Epithelial cell of esophagus (primary cell): Measurements from ENCODE around the gene GPRIN3.
A peak's percentile ranks its signal among the peaks of the same experiment; 100 is the strongest.

Experiments used
- DNase-seq: peaks from one replicate; pipeline ENCODE4 v3.0.0; 2010; ENCODE audit warnings: low read depth
- H3K4me3 ChIP-seq: 2 replicates; pipeline ENCODE4 v1.5.1; 2011; ENCODE audit warnings: mild to moderate bottlenecking, low read length, control low read depth
- TF ChIP-seq, protein P1 (sequence below): IDR thresholded peaks from 2 replicates; pipeline ENCODE4 v1.5.1; 2011; ENCODE audit warnings: low read depth, mild to moderate bottlenecking, low read length, control low read depth, inconsistent platforms; ENCODE audit not compliant: insufficient read depth; ENCODE audit errors: missing control alignments

The GPRIN3 gene

DNA sequence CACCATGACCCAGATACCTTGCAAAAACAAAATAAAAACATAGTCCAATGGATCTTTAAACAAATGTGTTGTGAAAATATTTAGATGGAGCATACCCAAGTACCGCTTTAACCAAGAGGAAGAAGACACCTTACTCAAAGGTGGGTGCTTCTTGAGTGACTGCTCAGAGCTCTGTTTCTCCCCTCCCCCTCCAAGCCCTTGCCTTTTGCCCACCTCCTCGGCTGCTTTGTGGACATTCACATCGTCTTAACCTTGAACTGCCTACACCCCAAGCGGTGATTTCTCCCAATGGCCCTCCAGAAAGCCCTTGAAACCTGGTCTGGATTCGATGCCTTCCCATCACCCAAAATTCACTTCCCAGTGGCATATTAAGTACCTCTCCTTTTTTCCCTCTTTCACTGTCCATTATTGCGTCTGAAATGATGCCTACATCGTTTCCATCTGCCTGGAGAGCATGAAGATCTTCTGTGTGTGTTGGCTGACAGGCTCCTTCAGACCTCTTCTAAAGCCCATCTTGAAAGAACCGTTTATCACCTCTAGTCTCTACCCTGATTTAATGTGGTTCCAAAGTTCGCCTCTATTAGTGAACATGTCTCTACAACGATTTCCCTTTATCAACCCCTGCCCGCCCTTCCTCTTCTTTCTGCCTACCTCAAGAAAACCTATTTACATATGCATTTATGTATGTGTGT lies 968 bp downstream of the GPRIN3 start:
- H3K4me3 ChIP-seq, result no peak overlapping the region
- DNase-seq, result no peak
- TF ChIP-seq, protein P1, sequence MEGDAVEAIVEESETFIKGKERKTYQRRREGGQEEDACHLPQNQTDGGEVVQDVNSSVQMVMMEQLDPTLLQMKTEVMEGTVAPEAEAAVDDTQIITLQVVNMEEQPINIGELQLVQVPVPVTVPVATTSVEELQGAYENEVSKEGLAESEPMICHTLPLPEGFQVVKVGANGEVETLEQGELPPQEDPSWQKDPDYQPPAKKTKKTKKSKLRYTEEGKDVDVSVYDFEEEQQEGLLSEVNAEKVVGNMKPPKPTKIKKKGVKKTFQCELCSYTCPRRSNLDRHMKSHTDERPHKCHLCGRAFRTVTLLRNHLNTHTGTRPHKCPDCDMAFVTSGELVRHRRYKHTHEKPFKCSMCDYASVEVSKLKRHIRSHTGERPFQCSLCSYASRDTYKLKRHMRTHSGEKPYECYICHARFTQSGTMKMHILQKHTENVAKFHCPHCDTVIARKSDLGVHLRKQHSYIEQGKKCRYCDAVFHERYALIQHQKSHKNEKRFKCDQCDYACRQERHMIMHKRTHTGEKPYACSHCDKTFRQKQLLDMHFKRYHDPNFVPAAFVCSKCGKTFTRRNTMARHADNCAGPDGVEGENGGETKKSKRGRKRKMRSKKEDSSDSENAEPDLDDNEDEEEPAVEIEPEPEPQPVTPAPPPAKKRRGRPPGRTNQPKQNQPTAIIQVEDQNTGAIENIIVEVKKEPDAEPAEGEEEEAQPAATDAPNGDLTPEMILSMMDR, result no peak

DNA sequence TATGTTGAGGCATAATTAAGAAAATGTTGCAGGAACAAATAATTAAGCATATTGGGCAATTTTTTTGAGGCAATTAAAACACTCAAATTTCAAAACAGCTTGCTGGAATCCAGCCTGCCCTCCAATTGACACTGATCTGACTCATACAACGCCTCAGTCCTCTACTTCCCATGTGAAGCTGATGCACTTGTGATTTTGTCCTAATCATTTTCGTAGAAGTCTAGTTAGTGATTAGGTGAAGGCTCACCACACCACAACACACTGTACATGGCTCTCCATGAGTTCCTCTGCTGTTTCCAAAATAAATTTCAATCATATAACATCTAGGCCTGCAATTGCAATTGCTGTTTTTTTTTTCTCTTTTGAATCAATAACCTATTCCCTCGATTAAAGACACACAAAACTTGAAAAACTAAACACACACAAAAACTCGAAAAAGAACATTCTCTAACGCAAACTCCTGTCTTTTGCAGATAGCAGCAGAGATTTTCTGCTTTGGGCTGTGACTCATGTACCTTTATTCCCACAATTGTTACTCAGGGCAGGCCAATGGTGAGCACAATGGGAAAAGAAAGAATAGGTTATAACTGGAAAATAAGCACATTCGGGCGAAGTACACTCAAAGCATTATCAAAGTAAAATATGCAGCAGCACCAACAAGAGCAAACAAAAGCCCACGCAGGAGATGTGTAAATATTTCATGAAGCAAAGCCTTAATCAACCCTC lies 1.7 kb downstream of the GPRIN3 start:
- peak; percentile 58 for DNase-seq
- no peak overlapping the region for H3K4me3 ChIP-seq
- TF ChIP-seq, protein P1, result no peak

DNA sequence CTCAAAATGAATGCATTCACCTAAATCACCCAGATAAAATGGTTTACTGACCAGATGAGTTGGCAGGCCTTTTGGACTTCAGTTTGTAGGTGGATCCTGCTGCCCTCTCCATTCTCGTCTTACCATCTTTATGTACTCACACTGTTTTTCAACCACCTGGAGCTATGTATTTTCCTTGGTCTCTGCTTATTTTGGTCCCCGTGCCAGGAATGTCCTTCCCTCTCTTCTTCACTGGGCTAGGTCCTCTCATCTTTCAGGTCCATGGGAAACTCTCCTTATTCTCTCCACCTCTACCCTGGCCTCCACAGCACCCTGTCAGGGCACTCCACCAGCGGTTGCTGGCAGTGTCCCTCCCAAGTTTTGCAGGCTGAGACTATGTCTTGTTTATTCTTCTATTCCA lies 2.6 kb downstream of the GPRIN3 start:
- DNase-seq, result no peak
- no peak overlapping the region for H3K4me3 ChIP-seq
- TF ChIP-seq, protein P1, result no peak

DNA sequence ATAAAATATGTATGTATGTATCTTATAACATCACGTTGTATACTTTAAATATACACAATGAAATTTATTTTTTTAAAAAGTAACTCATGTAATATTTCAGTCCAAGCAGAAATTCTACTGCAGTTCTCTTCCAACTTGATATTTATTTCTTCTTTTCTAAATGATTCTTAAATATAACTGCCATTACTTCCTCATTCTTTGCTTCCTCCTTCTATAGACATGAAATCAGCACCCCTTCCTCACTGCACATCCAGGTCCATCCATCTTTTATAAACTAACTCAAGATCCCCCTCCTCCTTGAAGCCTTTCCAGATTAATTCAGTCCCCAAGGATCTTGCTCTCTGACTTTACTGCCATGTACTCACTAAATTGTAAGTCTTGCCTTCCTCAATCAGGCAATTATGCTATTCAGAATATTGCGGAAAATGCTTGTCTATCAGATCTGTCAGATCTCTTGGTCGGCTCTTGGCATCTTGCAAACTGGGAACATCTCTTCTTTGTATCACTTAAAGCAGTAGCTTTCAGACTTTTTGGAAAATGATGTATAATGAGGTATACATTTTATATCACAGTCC lies 3.7 kb downstream of the GPRIN3 start:
- DNase-seq, result no peak
- TF ChIP-seq, protein P1, result no peak
- H3K4me3 ChIP-seq, result no peak overlapping the region

DNA sequence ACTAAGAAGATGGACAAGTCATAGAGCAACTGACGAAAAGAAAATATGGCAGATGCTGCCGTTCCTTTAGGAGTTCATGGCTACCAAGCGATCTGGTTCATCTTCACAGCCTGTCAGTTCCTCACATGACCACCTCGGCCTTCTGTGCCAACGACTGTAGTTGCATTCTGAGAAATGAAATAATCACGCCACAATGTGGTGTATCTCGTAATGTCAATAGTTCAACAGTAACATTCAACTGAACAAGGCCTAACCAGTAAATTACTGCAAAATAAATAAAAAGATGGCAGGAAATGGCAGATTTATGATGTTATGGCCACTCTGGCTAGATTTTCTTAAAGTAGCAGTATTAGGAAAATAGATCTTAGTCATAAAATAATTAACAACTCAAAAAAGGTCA lies 4.4 kb downstream of the GPRIN3 start:
- no peak for DNase-seq
- TF ChIP-seq, protein P1, result no peak
- no peak overlapping the region for H3K4me3 ChIP-seq

DNA sequence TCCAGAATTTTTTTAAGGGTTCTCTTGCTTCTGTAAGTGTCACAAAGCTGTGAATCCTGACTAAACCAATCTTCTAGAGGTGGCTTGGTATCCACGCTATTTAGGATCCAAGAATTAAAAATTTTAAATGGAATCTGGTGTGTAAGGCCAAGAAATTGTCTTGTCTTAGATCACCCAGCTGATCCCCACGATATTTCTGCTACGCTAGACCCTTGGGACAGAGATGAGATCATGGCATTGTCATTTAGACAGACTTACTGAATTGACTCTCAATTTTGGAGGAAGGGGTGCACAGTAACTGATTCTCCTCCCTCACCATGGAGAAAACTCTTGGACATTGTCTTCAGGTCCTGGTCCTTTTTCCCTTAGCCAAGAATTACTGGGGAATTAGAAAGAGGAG lies 5.7 kb downstream of the GPRIN3 start:
- no peak overlapping the region for H3K4me3 ChIP-seq
- DNase-seq, result no peak
- TF ChIP-seq, protein P1, result no peak

DNA sequence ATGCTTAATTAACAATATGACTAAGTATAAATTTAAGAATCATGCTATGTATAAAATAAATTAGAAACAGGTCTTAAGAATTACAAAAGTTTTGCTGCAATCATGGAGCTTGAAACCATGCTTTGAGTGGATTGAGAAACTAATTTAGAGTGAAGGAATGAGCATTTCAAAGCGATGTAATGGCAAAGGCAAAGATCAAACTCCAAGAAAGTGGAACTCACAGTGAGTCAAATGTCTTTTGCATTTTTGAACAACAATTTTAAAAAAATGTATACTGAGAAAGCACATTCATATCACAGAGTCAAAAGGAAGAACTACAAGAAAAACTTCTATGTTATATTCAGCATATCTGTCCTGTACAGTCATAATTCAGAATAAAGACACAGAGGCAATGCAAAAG lies 6.6 kb downstream of the GPRIN3 start:
- TF ChIP-seq, protein P1, result no peak
- no peak for DNase-seq

More for the DNA sequence above, 6.6 kb downstream of the GPRIN3 start:
- H3K4me3 ChIP-seq, result no peak overlapping the region
